AG08396 (cell line): ENCODE results near the gene LRRC23.

ENCODE experiments used
- DNase-seq: peaks from one replicate; pipeline ENCODE4 v3.0.0; 2012; ENCODE audit warnings: low spot score, mixed read lengths

The LRRC23 gene

GRCh38 chr12:6925540-6926279, 21.1 kb downstream of the LRRC23 start:
- peak; percentile 83 for DNase-seq

GRCh38 chr12:6927379-6928021, 22.9 kb downstream of the LRRC23 start, which contains the start of gene ATN1:
Gene ATN1 (plus strand): TSS chr12:6927959. CDS start chr12:6934002, 6,043 bp downstream.
- DNase-seq = peak; percentile 82

- DNase-seq = no peak
Measured at GRCh38 chr12:6928022-6928702, 23.5 kb downstream of the LRRC23 start.

GRCh38 chr12:6928703-6929407, 24.2 kb downstream of the LRRC23 start:
- DNase-seq = no peak

GRCh38 chr12:6929466-6930452, 25.1 kb downstream of the LRRC23 start:
- no peak for DNase-seq

GRCh38 chr12:6932766-6933165, 28.1 kb downstream of the LRRC23 start:
- no peak for DNase-seq

- no peak for DNase-seq
Measured at GRCh38 chr12:6934110-6934509, 29.5 kb downstream of the LRRC23 start.

GRCh38 chr12:6935371-6936193, 31.0 kb downstream of the LRRC23 start:
- no peak for DNase-seq

GRCh38 chr12:6936194-6936635, 31.6 kb downstream of the LRRC23 start:
- no peak for DNase-seq

- no peak for DNase-seq
Measured at GRCh38 chr12:6936636-6937480, 32.2 kb downstream of the LRRC23 start.

GRCh38 chr12:6937481-6938352, 33.1 kb downstream of the LRRC23 start:
- peak; percentile 92 for DNase-seq

- DNase-seq = no peak
Measured at GRCh38 chr12:6938353-6939190, 34.0 kb downstream of the LRRC23 start.

- no peak for DNase-seq
Measured at GRCh38 chr12:6939191-6939540, 34.5 kb downstream of the LRRC23 start.

- no peak for DNase-seq
Measured at GRCh38 chr12:6941267-6941666, 36.6 kb downstream of the LRRC23 start.

- DNase-seq = no peak
Measured at GRCh38 chr12:6941782-6942181, 37.2 kb downstream of the LRRC23 start.

- no peak for DNase-seq
Measured at GRCh38 chr12:6942331-6942665, 37.7 kb downstream of the LRRC23 start.

GRCh38 chr12:6943389-6943721, 38.7 kb downstream of the LRRC23 start:
- peak; percentile 93 for DNase-seq
